Mesendoderm (in vitro differentiated cells): ENCODE data around the gene DAPK1.

ENCODE experiments used
- DNase-seq: peaks from one replicate; pipeline ENCODE4 v3.0.0; 2013
- H2AK5ac ChIP-seq: 2 replicates; pipeline ENCODE4 v1.6.1; 2013; ENCODE audit warnings: low read length, inconsistent platforms
- H2BK120ac ChIP-seq: 2 replicates; pipeline ENCODE4 v1.6.1; 2013; ENCODE audit warnings: low read depth, mild to moderate bottlenecking, low read length, moderate library complexity, mixed read lengths
- H2BK15ac ChIP-seq: replicated peaks from 2 replicates; pipeline ENCODE4 v1.6.1; 2013; ENCODE audit warnings: low read depth, mild to moderate bottlenecking, moderate library complexity
- H2BK5ac ChIP-seq: 2 replicates; pipeline ENCODE4 v1.6.1; 2013; ENCODE audit warnings: low read length, inconsistent platforms
- H3K18ac ChIP-seq: 2 replicates; pipeline ENCODE4 v1.6.1; 2013; ENCODE audit warnings: mild to moderate bottlenecking, low read length, mixed read lengths
- H3K23ac ChIP-seq: one replicate; pipeline ENCODE4 v1.6.1; 2013; ENCODE audit warnings: low read length
- H3K27ac ChIP-seq: 2 replicates; pipeline ENCODE4 v1.5.1; 2013; ENCODE audit warnings: low read depth, mild to moderate bottlenecking, inconsistent platforms, low read length, moderate library complexity
- H3K27me3 ChIP-seq: 2 replicates; pipeline ENCODE4 v1.6.1; 2013; ENCODE audit warnings: low read length, control low read depth, mild to moderate bottlenecking, inconsistent platforms; ENCODE audit not compliant: insufficient read depth, poor library complexity
- H3K36me3 ChIP-seq: 2 replicates; pipeline ENCODE4 v1.6.1; 2013; ENCODE audit warnings: low read length, inconsistent platforms; ENCODE audit not compliant: control insufficient read depth, insufficient read depth
- H3K4ac ChIP-seq: one replicate; pipeline ENCODE4 v1.6.1; 2013; ENCODE audit warnings: low read depth, mild to moderate bottlenecking, low read length, moderate library complexity
- H3K4me1 ChIP-seq: 2 replicates; pipeline ENCODE4 v1.6.1; 2013; ENCODE audit warnings: low read depth, low read length, inconsistent platforms; ENCODE audit not compliant: control insufficient read depth
- H3K4me2 ChIP-seq: 2 replicates; pipeline ENCODE4 v1.6.1; 2013; ENCODE audit warnings: low read length
- H3K4me3 ChIP-seq: 2 replicates; pipeline ENCODE4 v1.5.1; 2013; ENCODE audit warnings: mild to moderate bottlenecking, low read length
- H3K56ac ChIP-seq: one replicate; pipeline ENCODE4 v1.6.1; 2013; ENCODE audit warnings: low read length
- H3K79me1 ChIP-seq: 2 replicates; pipeline ENCODE4 v1.6.1; 2013; ENCODE audit warnings: low read length, inconsistent platforms
- H3K79me2 ChIP-seq: 2 replicates; pipeline ENCODE4 v1.6.1; 2013; ENCODE audit warnings: mild to moderate bottlenecking, low read length; ENCODE audit not compliant: control insufficient read depth, insufficient read depth
- H3K9ac ChIP-seq: 2 replicates; pipeline ENCODE4 v1.6.1; 2013; ENCODE audit warnings: low read length, inconsistent platforms
- H4K5ac ChIP-seq: one replicate; pipeline ENCODE4 v1.6.1; 2013; ENCODE audit warnings: low read length
- H4K8ac ChIP-seq: one replicate; pipeline ENCODE4 v1.6.1; 2013; ENCODE audit warnings: low read depth, mild to moderate bottlenecking, control low read depth, low read length, moderate library complexity
- whole genome bisulfite sequencing: extraction: QIAGEN DNeasy Blood & Tissue Kit; methylation state at CpG from one replicate; pipeline ENCODE4 v1.1.7; 2013; ENCODE audit warnings: low lambda C conversion rate, missing lambda C conversion rate; ENCODE audit not compliant: insufficient coverage; ENCODE audit errors: extremely low coverage; 5-methylcytosine and 5-hydroxymethylcytosine counted together

Gene DAPK1

GRCh38 chr9:87507576-87507975, 9.9 kb downstream of the DAPK1 start:
- peaks cover 25% of the 10 kb centered on the region for H3K79me1 ChIP-seq
- no peak overlapping the region for H4K5ac ChIP-seq
- no peak for DNase-seq
- no peak overlapping the region for H3K4ac ChIP-seq
- no peak overlapping the region for H3K4me3 ChIP-seq
- whole genome bisulfite sequencing: no CpG with 5 or more reads among the region's 4 CpGs
- no peaks in the 10 kb centered on the region for H3K27me3 ChIP-seq
- H2BK5ac ChIP-seq: no peak overlapping the region
- no peak overlapping the region for H3K27ac ChIP-seq
- no peak overlapping the region for H3K9ac ChIP-seq
- peaks cover 5% of the 10 kb centered on the region for H3K36me3 ChIP-seq
- H3K4me1 ChIP-seq: peaks cover 2% of the 10 kb centered on the region
- no peak overlapping the region for H3K18ac ChIP-seq
- H2BK120ac ChIP-seq: no peak overlapping the region
- H3K56ac ChIP-seq: no peak overlapping the region
- no peak overlapping the region for H2AK5ac ChIP-seq
- H3K79me2 ChIP-seq: peaks cover 42% of the 10 kb centered on the region
- no peak overlapping the region for H2BK15ac ChIP-seq
- H3K4me2 ChIP-seq: no peak overlapping the region
- H3K23ac ChIP-seq: no peak overlapping the region
- H4K8ac ChIP-seq: no peak overlapping the region

- Histone ChIP-seq H3K4me3 (no peak overlapping the region), H3K23ac (no peak overlapping the region)
- WGBS: no CpG with 5 or more reads among the region's 4 CpGs
Measured at GRCh38 chr9:87510252-87510683, 12.6 kb downstream of the DAPK1 start.

DNA sequence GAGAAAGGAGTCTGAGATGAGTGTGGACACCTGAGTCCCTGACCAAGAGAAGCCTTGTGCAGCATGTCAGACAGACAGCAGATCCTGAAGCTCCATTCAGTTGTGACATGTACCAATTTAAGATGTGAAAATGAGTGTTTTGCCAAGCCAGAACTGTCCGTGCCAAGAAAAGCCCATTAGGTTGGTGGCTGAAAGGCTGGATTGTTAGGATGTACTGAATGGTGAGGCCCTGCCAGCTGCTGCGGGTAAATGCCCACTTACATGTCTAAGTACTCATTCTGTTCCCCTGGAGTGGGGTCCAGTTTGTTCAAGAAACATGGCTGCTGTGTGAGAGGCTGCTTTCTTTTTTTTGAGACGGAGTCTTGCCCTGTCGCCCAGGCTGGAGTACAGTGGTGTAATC, 14.6 kb downstream of the DAPK1 start:
- Histone ChIP-seq H2BK120ac (no peak overlapping the region), H3K36me3 (peaks cover 2% of the 10 kb centered on the region)
- whole genome bisulfite sequencing: no CpG with 5 or more reads among the region's 4 CpGs

More at GRCh38 chr9:87510252-87510683, 12.6 kb downstream of the DAPK1 start:
- Histone ChIP-seq H4K5ac (no peak overlapping the region), H2AK5ac (no peak overlapping the region), H2BK5ac (no peak overlapping the region), H3K9ac (no peak overlapping the region), H3K79me2 (peaks cover 29% of the 10 kb centered on the region), H3K4me2 (no peak overlapping the region), H3K27me3 (no peaks in the 10 kb centered on the region), H3K79me1 (peaks cover 27% of the 10 kb centered on the region), H3K27ac (no peak overlapping the region), H2BK120ac (no peak overlapping the region), H3K36me3 (peaks cover 4% of the 10 kb centered on the region), H3K4ac (no peak overlapping the region), H4K8ac (no peak overlapping the region), H3K18ac (no peak overlapping the region), H3K56ac (no peak overlapping the region), H2BK15ac (no peak overlapping the region), H3K4me1 (no peaks in the 10 kb centered on the region)
- no peak for DNase-seq

DNA sequence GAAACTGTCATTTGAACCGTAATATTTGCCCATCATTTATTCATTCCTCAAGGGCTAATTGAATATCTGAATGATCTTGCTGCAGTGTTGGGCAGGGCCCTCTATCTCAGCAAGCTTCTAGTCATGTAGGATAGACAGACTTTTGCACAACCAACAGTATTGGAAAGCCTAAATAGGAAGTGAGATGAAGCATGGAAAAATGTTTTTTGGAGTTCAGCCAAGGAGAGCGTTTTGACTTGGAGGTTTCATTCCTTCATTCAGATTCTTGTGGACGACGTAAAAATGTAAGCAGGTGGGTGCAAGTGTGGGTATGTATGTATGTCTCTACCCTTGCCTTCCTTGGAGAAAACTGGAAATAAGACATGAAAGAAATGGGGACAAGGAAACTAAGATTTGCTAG, 15.5 kb downstream of the DAPK1 start:
- H3K36me3 ChIP-seq: peaks cover 2% of the 10 kb centered on the region
- H2BK5ac ChIP-seq: no peak overlapping the region
- H3K56ac ChIP-seq: no peak overlapping the region
- H4K5ac ChIP-seq: no peak overlapping the region
- no peak overlapping the region for H2BK120ac ChIP-seq
- no peak overlapping the region for H4K8ac ChIP-seq
- H2BK15ac ChIP-seq: no peak overlapping the region
- DNase-seq: no peak
- no peaks in the 10 kb centered on the region for H3K27me3 ChIP-seq
- peaks cover 37% of the 10 kb centered on the region for H3K79me2 ChIP-seq
- H2AK5ac ChIP-seq: no peak overlapping the region
- no peak overlapping the region for H3K4me3 ChIP-seq
- no peak overlapping the region for H3K4ac ChIP-seq
- no peak overlapping the region for H3K18ac ChIP-seq
- peaks cover 23% of the 10 kb centered on the region for H3K4me1 ChIP-seq
- no peak overlapping the region for H3K23ac ChIP-seq
- H3K27ac ChIP-seq: no peak overlapping the region
- peaks cover 29% of the 10 kb centered on the region for H3K79me1 ChIP-seq
- H3K4me2 ChIP-seq: no peak overlapping the region
- H3K9ac ChIP-seq: no peak overlapping the region
- WGBS: no CpG with 5 or more reads among the region's 4 CpGs

More for the DNA sequence above, 14.6 kb downstream of the DAPK1 start:
- Histone ChIP-seq H3K4me1 (peaks cover 20% of the 10 kb centered on the region), H3K27me3 (no peaks in the 10 kb centered on the region), H3K4me2 (no peak overlapping the region), H4K8ac (no peak overlapping the region), H4K5ac (no peak overlapping the region), H3K79me2 (peaks cover 33% of the 10 kb centered on the region), H3K18ac (no peak overlapping the region), H2AK5ac (no peak overlapping the region), H3K9ac (no peak overlapping the region), H3K4me3 (no peak overlapping the region), H2BK5ac (no peak overlapping the region), H3K27ac (no peak overlapping the region), H2BK15ac (no peak overlapping the region), H3K4ac (no peak overlapping the region), H3K79me1 (peaks cover 28% of the 10 kb centered on the region), H3K23ac (no peak overlapping the region), H3K56ac (no peak overlapping the region)
- DNase-seq: no peak

- H3K79me2 ChIP-seq: peaks cover 35% of the 10 kb centered on the region
- H3K4me3 ChIP-seq: no peak overlapping the region
- no peak overlapping the region for H3K18ac ChIP-seq
- H3K27me3 ChIP-seq: no peaks in the 10 kb centered on the region
- H3K36me3 ChIP-seq: peaks cover 2% of the 10 kb centered on the region
- no peak for DNase-seq
- H4K5ac ChIP-seq: no peak overlapping the region
- H3K27ac ChIP-seq: no peak overlapping the region
- no peak overlapping the region for H4K8ac ChIP-seq
- H3K4ac ChIP-seq: no peak overlapping the region
- H2BK120ac ChIP-seq: no peak overlapping the region
- no peak overlapping the region for H3K4me2 ChIP-seq
- WGBS: no CpG with 5 or more reads among the region's 3 CpGs
- no peak overlapping the region for H3K56ac ChIP-seq
- no peak overlapping the region for H2BK5ac ChIP-seq
- H2BK15ac ChIP-seq: no peak overlapping the region
- H3K23ac ChIP-seq: no peak overlapping the region
- H3K9ac ChIP-seq: no peak overlapping the region
- H3K79me1 ChIP-seq: peaks cover 26% of the 10 kb centered on the region
- no peak overlapping the region for H2AK5ac ChIP-seq
- H3K4me1 ChIP-seq: peaks cover 25% of the 10 kb centered on the region
Measured at GRCh38 chr9:87513880-87514535, 16.3 kb downstream of the DAPK1 start.

DNA sequence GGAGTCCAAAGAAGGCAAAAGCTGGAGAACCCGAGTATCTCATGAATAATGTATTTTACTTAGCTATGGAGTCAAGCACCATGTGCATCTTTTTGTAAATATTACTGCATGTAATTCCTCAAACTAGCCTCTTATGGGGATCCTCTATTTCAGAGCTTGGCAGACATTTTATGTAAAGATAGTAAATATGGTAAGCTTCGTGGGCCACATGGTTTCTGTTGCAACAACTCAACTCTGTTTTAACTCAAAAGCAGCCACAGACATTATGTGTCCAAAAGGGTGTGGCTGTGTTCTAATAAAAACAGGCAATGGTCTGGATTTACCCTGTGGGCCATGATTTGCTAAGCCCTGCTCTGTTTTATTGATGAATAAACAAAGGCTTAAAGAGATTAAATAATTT, 17.3 kb downstream of the DAPK1 start:
- H3K9ac ChIP-seq: no peak overlapping the region
- no peak overlapping the region for H3K4me3 ChIP-seq
- H2BK5ac ChIP-seq: no peak overlapping the region
- H3K18ac ChIP-seq: no peak overlapping the region
- no peak overlapping the region for H3K4ac ChIP-seq
- H4K5ac ChIP-seq: no peak overlapping the region
- H3K27ac ChIP-seq: no peak overlapping the region
- no peak overlapping the region for H2AK5ac ChIP-seq
- peaks cover 33% of the 10 kb centered on the region for H3K79me2 ChIP-seq
- no peak overlapping the region for H2BK120ac ChIP-seq
- peaks cover 2% of the 10 kb centered on the region for H3K36me3 ChIP-seq
- H2BK15ac ChIP-seq: no peak overlapping the region
- H3K4me1 ChIP-seq: peaks cover 29% of the 10 kb centered on the region
- H3K79me1 ChIP-seq: peaks cover 26% of the 10 kb centered on the region
- WGBS: no CpG with 5 or more reads among the region's 2 CpGs
- H3K4me2 ChIP-seq: no peak overlapping the region
- H4K8ac ChIP-seq: no peak overlapping the region
- H3K27me3 ChIP-seq: no peaks in the 10 kb centered on the region
- H3K56ac ChIP-seq: no peak overlapping the region
- no peak overlapping the region for H3K23ac ChIP-seq
- DNase-seq: no peak
